ENCODE measurements around the gene PILRA. TPM values are rescaled to one million over a fixed set of nuclear protein-coding genes. Genes with fewer than 3 reads are reported as not detected.
"Not testable (repeated sequence)": the region's sequence is repeated elsewhere in the genome, so short reads cannot be mapped to it uniquely, and the experiment has no call there.

Gene PILRA
- total and polyA plus RNA-seq, 2 of the 8 experiments (the other 6 are each of a cell fraction or from before 2014, with no cell fraction given) = 7.6 to 10.6 TPM

GRCh38 chr7:100352230-100352781 lies 21.0 kb upstream of the PILRA start:
- H3K23ac ChIP-seq (ENCODE audit: insufficient read length); H3K4me1 ChIP-seq (replicated peaks in 1 of 4; ENCODE audit: control insufficient read depth in 3 of 4, insufficient read depth in 4 of 4, low read length in 3 of 4); H2BK15ac ChIP-seq (ENCODE audit: low read length); H3K14ac ChIP-seq (ENCODE audit: insufficient read length); H4K8ac ChIP-seq (ENCODE audit: extremely low read depth, insufficient read depth, low read length); H4K5ac ChIP-seq (ENCODE audit: insufficient read length, low read depth, low read length); H3K4ac ChIP-seq (replicated peaks; ENCODE audit: insufficient read length, low read depth, low read length); H2AFZ ChIP-seq (ENCODE audit: low read length); H3K9ac ChIP-seq (replicated peaks in 1 of 4; ENCODE audit: extremely low read depth in 1 of 4, low read depth in 3 of 4, low read length in 3 of 4); H3K18ac ChIP-seq (ENCODE audit: extremely low read depth, low read length); FAIRE-seq; H3K9me3 ChIP-seq (ENCODE audit: insufficient read depth in 2 of 2, low read depth in 1 of 2, low read length in 1 of 2); H3K4me3 ChIP-seq (ENCODE audit: extremely low read depth in 1 of 4, insufficient read depth in 2 of 4, low read depth in 3 of 4, low read length in 4 of 4); H3K79me1 ChIP-seq (ENCODE audit: low read depth, low read length); H3K56ac ChIP-seq (replicated peaks; ENCODE audit: insufficient read length, low read depth, low read length); H2AK5ac ChIP-seq (ENCODE audit: low read depth, low read length); H3K23me2 ChIP-seq (ENCODE audit: low read depth, low read length); H2BK120ac ChIP-seq (replicated peaks; ENCODE audit: low read depth, low read length); H3K4me2 ChIP-seq (ENCODE audit: insufficient read depth in 1 of 2, low read depth in 2 of 2, low read length in 2 of 2); H3K27me3 ChIP-seq (replicated peaks in 1 of 4; ENCODE audit: control insufficient read depth in 3 of 4, extremely low read depth in 1 of 4, insufficient read depth in 3 of 4, low read length in 3 of 4); H2BK12ac ChIP-seq (ENCODE audit: low read depth, low read length); H4K91ac ChIP-seq (replicated peaks; ENCODE audit: insufficient read length, low read length); DNase-seq (ENCODE audit: low read depth in 1 of 2, low spot score in 2 of 2); H2BK20ac ChIP-seq (ENCODE audit: low read length); H2BK5ac ChIP-seq (ENCODE audit: low read depth, low read length); H3K79me2 ChIP-seq (ENCODE audit: control insufficient read depth in 1 of 2, insufficient read depth in 2 of 2, low read length in 2 of 2); H3K27ac ChIP-seq (ENCODE audit: low read depth, low read length): not testable (repeated sequence)
- Histone ChIP-seq H3K36me3 (ENCODE audit: control insufficient read depth in 2 of 4, insufficient read depth in 4 of 4, low read length in 3 of 4) (peaks cover 29 to 76% (median 51%) of the 10 kb centered on the region in 4 experiments), H4K20me1 (replicated peaks in 1 of 2; ENCODE audit: control insufficient read depth in 1 of 2, insufficient read depth in 2 of 2, low read length in 2 of 2) (peaks cover 2 to 16% of the 10 kb centered on the region in 2 experiments)
- WGBS, 2 experiments (ENCODE audit: extremely low coverage in 1 of 2, insufficient coverage in 1 of 2, insufficient read length in 1 of 2, insufficient replicate concordance in 2 of 2, low coverage in 1 of 2, low lambda C conversion rate in 2 of 2, missing lambda C conversion rate in 1 of 2) = 99% methylated on average over 16 of the region's 18 CpGs; no CpG with 5 or more reads in 1 of the 2 experiments
- ChIA-PET CTCF (ENCODE audit: partially characterized antibody) (interaction anchor here (0.7 to 2.3 kb wide), 2 partner anchors 8 to 9 kb away, joined by 3 to 7 read pairs; no protein-coding TSS in a partner anchor), POLR2A (ENCODE audit: partially characterized antibody) (interaction anchor here (1.2 to 1.8 kb wide), 3 partner anchors 8 to 17 kb away, joined by 3 to 8 read pairs (median 7); no protein-coding TSS in a partner anchor)
